Peyer's patch (tissue), 4 donors: ENCODE data around the gene IFT81.

Source experiments
- POLR2A ChIP-seq, 2 donors: fragments of 450-650 bp; IDR thresholded peaks; one replicate each; pipeline ENCODE4 v1.5.1; 2017; ENCODE audit warnings: antibody characterized with exemption in 2 of 2, mild to moderate bottlenecking in 2 of 2, moderate library complexity in 2 of 2
- TF ChIP-seq, protein P1 (sequence below), 6 experiments: fragments of 450-650 bp in 4 of 6; fragments of 200-600 bp in 2 of 6; sonication (generic) in 1 of 6; IDR thresholded peaks; one replicate each; pipeline ENCODE4 v1.5.1; 2017 to 2019; ENCODE audit warnings: antibody characterized with exemption in 6 of 6, mild to moderate bottlenecking in 3 of 6, moderate library complexity in 1 of 6

DNA sequence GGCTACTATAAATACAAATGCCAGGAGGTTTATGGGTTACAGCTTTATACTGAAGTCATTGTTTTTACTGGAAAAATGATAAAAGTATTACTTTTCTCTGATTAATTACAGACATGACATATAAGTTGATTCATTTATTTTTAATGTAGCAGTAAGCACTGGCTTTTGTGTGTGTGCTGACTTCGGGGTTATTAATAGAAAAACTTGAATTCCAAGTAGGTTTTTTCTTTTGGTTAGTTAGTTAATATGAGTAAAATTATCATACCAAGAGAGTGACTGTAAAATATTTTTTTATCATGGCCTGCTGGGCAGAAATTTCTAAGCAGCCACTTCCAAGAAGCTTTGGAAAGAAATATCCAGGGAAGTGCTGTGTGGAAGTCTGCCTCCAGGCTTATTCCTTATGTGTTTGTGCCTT is 56.4 kb downstream of the IFT81 start:
- TF ChIP-seq, protein P1, sequence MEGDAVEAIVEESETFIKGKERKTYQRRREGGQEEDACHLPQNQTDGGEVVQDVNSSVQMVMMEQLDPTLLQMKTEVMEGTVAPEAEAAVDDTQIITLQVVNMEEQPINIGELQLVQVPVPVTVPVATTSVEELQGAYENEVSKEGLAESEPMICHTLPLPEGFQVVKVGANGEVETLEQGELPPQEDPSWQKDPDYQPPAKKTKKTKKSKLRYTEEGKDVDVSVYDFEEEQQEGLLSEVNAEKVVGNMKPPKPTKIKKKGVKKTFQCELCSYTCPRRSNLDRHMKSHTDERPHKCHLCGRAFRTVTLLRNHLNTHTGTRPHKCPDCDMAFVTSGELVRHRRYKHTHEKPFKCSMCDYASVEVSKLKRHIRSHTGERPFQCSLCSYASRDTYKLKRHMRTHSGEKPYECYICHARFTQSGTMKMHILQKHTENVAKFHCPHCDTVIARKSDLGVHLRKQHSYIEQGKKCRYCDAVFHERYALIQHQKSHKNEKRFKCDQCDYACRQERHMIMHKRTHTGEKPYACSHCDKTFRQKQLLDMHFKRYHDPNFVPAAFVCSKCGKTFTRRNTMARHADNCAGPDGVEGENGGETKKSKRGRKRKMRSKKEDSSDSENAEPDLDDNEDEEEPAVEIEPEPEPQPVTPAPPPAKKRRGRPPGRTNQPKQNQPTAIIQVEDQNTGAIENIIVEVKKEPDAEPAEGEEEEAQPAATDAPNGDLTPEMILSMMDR (IDR thresholded peaks at IDR 0.05), result no peak
- no peak for TF ChIP-seq POLR2A (IDR thresholded peaks at IDR 0.05)
